ENCODE results near the gene LARP7.

Gene LARP7

DNA sequence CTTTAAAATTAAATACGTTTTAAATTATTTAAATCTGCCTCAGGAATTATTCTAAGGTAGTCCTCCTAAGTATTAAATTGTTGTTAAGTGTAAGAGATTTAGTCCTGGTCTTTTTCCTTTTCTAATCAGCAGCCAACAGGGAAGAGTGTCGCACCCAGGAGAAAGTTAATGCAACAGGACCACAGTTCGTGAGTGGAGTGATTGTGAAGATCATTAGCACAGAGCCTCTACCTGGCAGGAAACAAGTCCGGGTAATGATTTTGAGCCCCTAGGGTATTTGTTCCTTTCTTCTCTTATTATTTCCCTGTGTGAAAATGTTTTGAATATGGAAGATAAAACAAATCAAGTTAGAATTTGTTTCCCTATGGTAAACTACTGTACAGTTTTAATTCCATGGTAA lies 13.4 kb downstream of the LARP7 start:
- TF ChIP-seq TCF12 (IDR thresholded peaks at IDR 0.05; ENCODE audit: low read depth) (no peak), ZBTB7A (IDR thresholded peaks at IDR 0.05; ENCODE audit: low read depth) (no peak)

DNA sequence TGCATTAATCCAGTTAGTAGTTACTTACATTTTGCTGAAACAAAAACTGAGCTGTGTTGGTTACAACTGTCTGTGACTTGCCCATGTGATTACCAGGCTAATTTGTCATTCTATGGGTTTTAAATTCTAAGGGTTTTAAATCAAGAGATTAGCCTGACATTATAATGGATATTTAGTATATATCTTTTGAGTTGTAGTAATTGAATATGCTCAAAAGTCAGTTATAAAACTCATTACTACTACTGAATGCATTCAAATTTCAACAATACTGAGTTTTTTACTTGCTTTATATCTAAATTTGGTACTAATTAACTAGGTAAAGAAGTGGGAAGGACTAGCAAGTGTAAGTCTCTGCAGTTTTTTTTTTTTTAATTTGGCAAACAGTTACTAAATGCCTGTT lies 14.7 kb downstream of the LARP7 start:
- TF ChIP-seq EGR1 (IDR thresholded peaks at IDR 0.05) = no peak
- TF ChIP-seq, protein P1, sequence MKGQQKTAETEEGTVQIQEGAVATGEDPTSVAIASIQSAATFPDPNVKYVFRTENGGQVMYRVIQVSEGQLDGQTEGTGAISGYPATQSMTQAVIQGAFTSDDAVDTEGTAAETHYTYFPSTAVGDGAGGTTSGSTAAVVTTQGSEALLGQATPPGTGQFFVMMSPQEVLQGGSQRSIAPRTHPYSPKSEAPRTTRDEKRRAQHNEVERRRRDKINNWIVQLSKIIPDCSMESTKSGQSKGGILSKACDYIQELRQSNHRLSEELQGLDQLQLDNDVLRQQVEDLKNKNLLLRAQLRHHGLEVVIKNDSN (IDR thresholded peaks at IDR 0.05) = no peak
- TF ChIP-seq YY1 (IDR thresholded peaks at IDR 0.05; ENCODE audit: low read depth) = no peak
- TF ChIP-seq NFIC (IDR thresholded peaks at IDR 0.05) = no peak
- no peak for TF ChIP-seq RAD21 (IDR thresholded peaks at IDR 0.05; ENCODE audit: low read depth)

DNA sequence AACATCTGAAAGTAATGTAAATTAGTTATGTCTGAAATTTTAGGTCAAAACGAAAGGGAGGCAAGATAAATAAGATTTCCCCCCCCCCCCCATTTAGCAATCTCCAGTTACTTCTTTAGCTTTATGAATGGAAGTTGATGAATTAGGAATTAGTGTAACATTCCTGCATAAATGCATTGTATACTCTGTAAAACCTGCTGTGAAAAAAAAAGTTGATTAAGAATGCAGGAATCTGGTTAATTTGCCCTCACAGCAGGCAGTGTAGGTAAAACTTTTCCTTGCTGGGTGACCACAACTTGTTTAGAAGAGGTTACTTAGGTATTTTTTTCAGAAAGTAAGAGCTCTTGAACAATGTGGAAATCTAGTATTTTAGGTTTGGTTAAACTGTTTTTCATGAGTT lies 15.3 kb downstream of the LARP7 start:
- TF ChIP-seq NFIC (IDR thresholded peaks at IDR 0.05) (no peak), CREB1 (IDR thresholded peaks at IDR 0.05; ENCODE audit: low read depth) (no peak), TCF12 (IDR thresholded peaks at IDR 0.05; ENCODE audit: low read depth) (no peak), YY1 (IDR thresholded peaks at IDR 0.05; ENCODE audit: low read depth) (no peak), TEAD4 (IDR thresholded peaks at IDR 0.05) (no peak), RAD21 (IDR thresholded peaks at IDR 0.05; ENCODE audit: low read depth) (no peak), EP300 (IDR thresholded peaks at IDR 0.05; ENCODE audit: borderline replicate concordance) (no peak), ZBTB7A (IDR thresholded peaks at IDR 0.05; ENCODE audit: low read depth) (no peak), EGR1 (IDR thresholded peaks at IDR 0.05) (no peak)
- TF ChIP-seq, protein P2, sequence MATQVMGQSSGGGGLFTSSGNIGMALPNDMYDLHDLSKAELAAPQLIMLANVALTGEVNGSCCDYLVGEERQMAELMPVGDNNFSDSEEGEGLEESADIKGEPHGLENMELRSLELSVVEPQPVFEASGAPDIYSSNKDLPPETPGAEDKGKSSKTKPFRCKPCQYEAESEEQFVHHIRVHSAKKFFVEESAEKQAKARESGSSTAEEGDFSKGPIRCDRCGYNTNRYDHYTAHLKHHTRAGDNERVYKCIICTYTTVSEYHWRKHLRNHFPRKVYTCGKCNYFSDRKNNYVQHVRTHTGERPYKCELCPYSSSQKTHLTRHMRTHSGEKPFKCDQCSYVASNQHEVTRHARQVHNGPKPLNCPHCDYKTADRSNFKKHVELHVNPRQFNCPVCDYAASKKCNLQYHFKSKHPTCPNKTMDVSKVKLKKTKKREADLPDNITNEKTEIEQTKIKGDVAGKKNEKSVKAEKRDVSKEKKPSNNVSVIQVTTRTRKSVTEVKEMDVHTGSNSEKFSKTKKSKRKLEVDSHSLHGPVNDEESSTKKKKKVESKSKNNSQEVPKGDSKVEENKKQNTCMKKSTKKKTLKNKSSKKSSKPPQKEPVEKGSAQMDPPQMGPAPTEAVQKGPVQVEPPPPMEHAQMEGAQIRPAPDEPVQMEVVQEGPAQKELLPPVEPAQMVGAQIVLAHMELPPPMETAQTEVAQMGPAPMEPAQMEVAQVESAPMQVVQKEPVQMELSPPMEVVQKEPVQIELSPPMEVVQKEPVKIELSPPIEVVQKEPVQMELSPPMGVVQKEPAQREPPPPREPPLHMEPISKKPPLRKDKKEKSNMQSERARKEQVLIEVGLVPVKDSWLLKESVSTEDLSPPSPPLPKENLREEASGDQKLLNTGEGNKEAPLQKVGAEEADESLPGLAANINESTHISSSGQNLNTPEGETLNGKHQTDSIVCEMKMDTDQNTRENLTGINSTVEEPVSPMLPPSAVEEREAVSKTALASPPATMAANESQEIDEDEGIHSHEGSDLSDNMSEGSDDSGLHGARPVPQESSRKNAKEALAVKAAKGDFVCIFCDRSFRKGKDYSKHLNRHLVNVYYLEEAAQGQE (IDR thresholded peaks at IDR 0.05; ENCODE audit: low read depth) = no peak
- TF ChIP-seq, protein P3, sequence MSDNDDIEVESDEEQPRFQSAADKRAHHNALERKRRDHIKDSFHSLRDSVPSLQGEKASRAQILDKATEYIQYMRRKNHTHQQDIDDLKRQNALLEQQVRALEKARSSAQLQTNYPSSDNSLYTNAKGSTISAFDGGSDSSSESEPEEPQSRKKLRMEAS (IDR thresholded peaks at IDR 0.05) = no peak
- TF ChIP-seq, protein P1 (IDR thresholded peaks at IDR 0.05) = no peak

DNA sequence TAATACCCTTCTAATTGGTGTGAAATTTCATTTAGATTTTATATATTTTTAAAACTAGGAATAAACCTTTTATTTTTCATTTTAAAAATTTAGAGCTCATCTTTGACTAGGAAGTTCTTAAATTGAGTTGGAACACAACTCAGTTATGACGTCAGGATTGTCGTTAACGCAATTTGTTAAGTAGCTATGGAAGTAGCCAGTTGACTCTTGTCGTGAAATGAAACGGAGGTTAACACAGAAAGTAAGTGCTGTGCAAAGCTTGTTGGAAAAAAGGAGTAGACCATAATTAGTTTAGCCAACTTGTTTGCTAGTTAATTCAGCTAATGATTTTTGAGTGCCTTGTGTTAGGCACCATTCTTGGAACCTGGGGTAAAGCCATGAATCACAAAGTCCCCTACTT lies 18.3 kb downstream of the LARP7 start:
- no peak for TF ChIP-seq ZBTB7A (IDR thresholded peaks at IDR 0.05; ENCODE audit: low read depth)
- no peak for TF ChIP-seq NFIC (IDR thresholded peaks at IDR 0.05)
- TF ChIP-seq CEBPB (IDR thresholded peaks at IDR 0.05) = no peak
- no peak for TF ChIP-seq CREB1 (IDR thresholded peaks at IDR 0.05; ENCODE audit: low read depth)
- TF ChIP-seq, protein P1 (IDR thresholded peaks at IDR 0.05) = no peak
- TF ChIP-seq TAF1 (IDR thresholded peaks at IDR 0.05; ENCODE audit: low read depth) = no peak
- no peak for TF ChIP-seq FOXM1 (IDR thresholded peaks at IDR 0.05; ENCODE audit: borderline replicate concordance, low read depth)
- TF ChIP-seq YY1 (IDR thresholded peaks at IDR 0.05; ENCODE audit: low read depth) = no peak
- TF ChIP-seq TCF12 (IDR thresholded peaks at IDR 0.05; ENCODE audit: low read depth) = no peak
- no peak for TF ChIP-seq TEAD4 (IDR thresholded peaks at IDR 0.05)
- TF ChIP-seq EGR1 (IDR thresholded peaks at IDR 0.05) = no peak
- TF ChIP-seq RAD21 (IDR thresholded peaks at IDR 0.05; ENCODE audit: low read depth) = no peak
- TF ChIP-seq, protein P2 (IDR thresholded peaks at IDR 0.05; ENCODE audit: low read depth) = no peak

DNA sequence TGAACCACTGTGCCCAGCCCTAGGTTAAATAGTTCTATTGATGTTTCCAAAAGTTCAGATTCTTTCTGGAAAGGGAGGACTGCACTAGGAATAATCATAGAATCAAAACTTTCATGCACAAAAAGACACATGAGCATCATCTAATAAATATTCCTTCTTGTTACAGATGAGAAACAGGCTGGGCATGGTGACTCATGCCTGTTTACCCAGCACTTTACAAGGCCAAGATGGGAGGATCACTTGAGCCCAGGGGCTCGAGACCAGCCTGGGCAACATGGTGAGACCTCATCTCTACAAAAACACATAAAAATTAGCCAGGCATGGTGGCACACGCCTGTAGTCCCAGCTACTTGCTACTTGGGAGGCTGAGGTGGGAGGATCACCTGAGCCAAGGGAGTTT lies 27.7 kb downstream of the LARP7 start:
- TF ChIP-seq NFIC (IDR thresholded peaks at IDR 0.05) (no peak), TCF12 (IDR thresholded peaks at IDR 0.05; ENCODE audit: low read depth) (no peak), CEBPB (IDR thresholded peaks at IDR 0.05) (no peak), TEAD4 (IDR thresholded peaks at IDR 0.05) (no peak)

DNA sequence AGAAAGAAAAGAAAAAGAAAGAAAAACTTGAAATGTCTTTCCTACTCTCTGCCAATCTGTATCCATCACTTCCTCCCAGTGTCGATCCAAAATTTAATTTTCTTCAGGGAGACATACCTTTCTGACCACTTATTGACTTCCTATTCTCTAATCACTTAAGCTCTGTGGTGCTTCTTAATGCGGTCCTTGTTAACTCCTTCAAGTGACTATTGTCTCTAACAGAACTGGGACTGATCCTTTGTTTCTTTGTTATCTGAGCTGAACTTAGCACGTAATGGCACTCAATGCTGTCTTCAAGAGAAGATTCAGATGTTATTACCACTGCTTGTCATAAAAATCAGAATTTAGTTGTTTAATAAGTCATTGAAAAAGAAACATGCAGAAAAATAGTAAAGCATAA lies 31.2 kb downstream of the LARP7 start:
- TF ChIP-seq FOXM1 (IDR thresholded peaks at IDR 0.05; ENCODE audit: borderline replicate concordance, low read depth) (no peak), EGR1 (IDR thresholded peaks at IDR 0.05) (no peak), TEAD4 (IDR thresholded peaks at IDR 0.05) (no peak), CREB1 (IDR thresholded peaks at IDR 0.05; ENCODE audit: low read depth) (no peak), RAD21 (IDR thresholded peaks at IDR 0.05; ENCODE audit: low read depth) (no peak), EP300 (IDR thresholded peaks at IDR 0.05; ENCODE audit: borderline replicate concordance) (no peak), CEBPB (IDR thresholded peaks at IDR 0.05) (no peak), TAF1 (IDR thresholded peaks at IDR 0.05; ENCODE audit: low read depth) (no peak), TCF12 (IDR thresholded peaks at IDR 0.05; ENCODE audit: low read depth) (no peak)
- TF ChIP-seq, protein P1 (IDR thresholded peaks at IDR 0.05) = no peak
- TF ChIP-seq, protein P3 (IDR thresholded peaks at IDR 0.05) = no peak
- TF ChIP-seq, protein P2 (IDR thresholded peaks at IDR 0.05; ENCODE audit: low read depth) = no peak
